CD14-positive monocyte (primary cell): ENCODE results near the gene NAP1L4. TPM values are rescaled to one million over a fixed set of nuclear protein-coding genes. Genes with fewer than 3 reads are reported as not detected.
A peak's percentile ranks its signal among the peaks of the same experiment; 100 is the strongest.

Source experiments
- DNase-seq, 3 donors: peaks; one replicate each; pipeline ENCODE4 v3.0.0-alpha.2; 2011 to 2022
- H2AFZ ChIP-seq: 2 replicates; pipeline ENCODE4 v1.6.0; 2012; ENCODE audit warnings: mild to moderate bottlenecking, low read depth, low read length, inconsistent platforms; ENCODE audit not compliant: insufficient read depth, poor library complexity, severe bottlenecking
- H3K27ac ChIP-seq, 2 donors: 1 replicate in 1 of 2; 2 replicates in 1 of 2; pipeline ENCODE4 v1.5.1; 2012 to 2013; ENCODE audit warnings: low read length in 2 of 2, control low read depth in 1 of 2, inconsistent platforms in 1 of 2, low read depth in 1 of 2, mild to moderate bottlenecking in 1 of 2
- H3K27me3 ChIP-seq, 2 donors: one replicate each; pipeline versions ENCODE4 v1.6.0 to v1.6.1; 2011 to 2013; ENCODE audit warnings: low read length in 2 of 2; ENCODE audit not compliant: control insufficient read depth in 2 of 2, insufficient read depth in 2 of 2
- H3K36me3 ChIP-seq, 2 donors: replicated peaks in 1 of 2; 1 replicate in 1 of 2; 2 replicates in 1 of 2; pipeline versions ENCODE4 v1.5.1 to v1.6.1; 2012 to 2013; ENCODE audit warnings: low read length in 2 of 2, control low read depth in 1 of 2, inconsistent platforms in 1 of 2, mild to moderate bottlenecking in 1 of 2; ENCODE audit not compliant: insufficient read depth in 2 of 2, control insufficient read depth in 1 of 2
- H3K4me1 ChIP-seq, 2 donors: 1 replicate in 1 of 2; 2 replicates in 1 of 2; pipeline versions ENCODE4 v1.5.1 to v1.6.1; 2012 to 2013; ENCODE audit warnings: low read length in 2 of 2, control low read depth in 1 of 2, inconsistent platforms in 1 of 2, mild to moderate bottlenecking in 1 of 2, moderate library complexity in 1 of 2; ENCODE audit not compliant: insufficient read depth in 2 of 2, control insufficient read depth in 1 of 2
- H3K4me2 ChIP-seq: replicated peaks from 2 replicates; pipeline ENCODE3; 2012; ENCODE audit warnings: low read length, moderate library complexity, mild to moderate bottlenecking; ENCODE audit not compliant: poor library complexity, severe bottlenecking; ENCODE audit errors: extremely low read depth
- H3K4me3 ChIP-seq, 3 experiments: fragments of 200-600 bp in 1 of 3; sonication (generic) in 1 of 3; replicated peaks in 1 of 3; 1 replicate in 2 of 3; 2 replicates in 1 of 3; pipeline ENCODE4 v1.5.1; 2011 to 2013; ENCODE audit warnings: low read length in 3 of 3, mild to moderate bottlenecking in 3 of 3, control low read depth in 2 of 3, low read depth in 2 of 3, inconsistent platforms in 1 of 3, moderate library complexity in 1 of 3
- H3K79me2 ChIP-seq: 2 replicates; pipeline ENCODE4 v1.6.0; 2012; ENCODE audit warnings: mild to moderate bottlenecking, control low read depth, inconsistent platforms, low read length, moderate library complexity; ENCODE audit not compliant: insufficient read depth
- H3K9ac ChIP-seq: 2 replicates; pipeline ENCODE4 v1.6.0; 2017; ENCODE audit warnings: low read length, mild to moderate bottlenecking; ENCODE audit not compliant: insufficient read depth, poor library complexity, severe bottlenecking
- H3K9me3 ChIP-seq, 2 donors: replicated peaks in 1 of 2; 1 replicate in 1 of 2; 2 replicates in 1 of 2; pipeline versions ENCODE4 v1.5.1 to v1.6.1; 2012 to 2013; ENCODE audit warnings: low read length in 2 of 2, control low read depth in 1 of 2; ENCODE audit not compliant: control insufficient read depth in 1 of 2, insufficient read depth in 1 of 2
- H4K20me1 ChIP-seq: 2 replicates; pipeline ENCODE4 v1.6.0; 2012; ENCODE audit warnings: mild to moderate bottlenecking, low read length, control low read depth, moderate library complexity; ENCODE audit not compliant: insufficient read depth
- H3K27ac Mint-ChIP-seq, 7 donors: one replicate each; pipeline ENCODE4 v1.8.0; 2020; ENCODE audit warnings: mild to moderate bottlenecking in 7 of 7, mixed read lengths in 7 of 7, moderate library complexity in 6 of 7, inconsistent platforms in 2 of 7
- H3K27me3 Mint-ChIP-seq, 3 donors: one replicate each; pipeline ENCODE4 v1.8.0; 2021 to 2022; ENCODE audit warnings: low read depth in 3 of 3, mild to moderate bottlenecking in 3 of 3, mixed read lengths in 3 of 3, moderate library complexity in 3 of 3, inconsistent platforms in 1 of 3
- H3K36me3 Mint-ChIP-seq, 2 donors: one replicate each; pipeline ENCODE4 v1.8.0; 2020; ENCODE audit warnings: mixed read lengths in 2 of 2, inconsistent platforms in 1 of 2, mild to moderate bottlenecking in 1 of 2
- H3K4me1 Mint-ChIP-seq: one replicate; pipeline ENCODE4 v1.8.0; 2020; ENCODE audit warnings: mild to moderate bottlenecking, mixed read lengths
- H3K4me3 Mint-ChIP-seq, 2 donors: one replicate each; pipeline ENCODE4 v1.8.0; 2020; ENCODE audit warnings: mild to moderate bottlenecking in 2 of 2, mixed read lengths in 2 of 2, moderate library complexity in 1 of 2
- H3K9me3 Mint-ChIP-seq, 7 donors: one replicate each; pipeline ENCODE4 v1.8.0; 2020 to 2022; ENCODE audit warnings: mixed read lengths in 7 of 7, mild to moderate bottlenecking in 6 of 7, moderate library complexity in 6 of 7, inconsistent platforms in 2 of 7
- WGBS: methylation state at CpG from one replicate; pipeline ENCODE4 v1.1.5; 2013; ENCODE audit warnings: missing lambda C conversion rate; ENCODE audit not compliant: insufficient coverage; 5-methylcytosine and 5-hydroxymethylcytosine counted together
- intact Hi-C, 2 donors: fragments of 100-400 bp; cut with micrococcal nuclease; formaldehyde crosslinking; loops; one replicate each; pipeline versions ENCODE4 v1.15.0 to v1.15.1; 2023
- polyA plus RNA-seq, 3 donors: library from polyadenylated mRNA; depleted of rRNA in 1 of 3; unstranded in 2 of 3; stranded (reverse) in 1 of 3; fragments of 300-500 nt in 2 of 3; fragments of >200 nt in 1 of 3; fragmentation: Illumina TruSeq in 2 of 3; gene quantifications; 1 replicate in 2 of 3; 2 replicates in 1 of 3; pipeline ENCODE4 v1.2.3, GENCODE V29; 2012 to 2021
- TF ChIP-seq, protein P1 (sequence below): fragments of 200-600 bp; IDR thresholded peaks from one replicate; pipeline ENCODE4 v1.8.0; 2022; ENCODE audit warnings: antibody characterized with exemption, mild to moderate bottlenecking

The NAP1L4 gene
- polyA plus RNA-seq, 3 donors, result 42.1 to 44.9 (median 44.9) TPM

GRCh38 chr11:2945757-2946287, 46.3 kb downstream of the NAP1L4 start:
- 91% methylated on average over 3 of the region's 8 CpGs for whole genome bisulfite sequencing
- H3K4me1 Mint-ChIP-seq, result peaks cover 30% of the 10 kb centered on the region
- peak overlapping the region; percentile 62 to 94 (median 89) for H3K27ac Mint-ChIP-seq
- no peaks in the 10 kb centered on the region for H3K27me3 ChIP-seq
- H3K36me3 Mint-ChIP-seq, result peaks cover 54 to 55% of the 10 kb centered on the region in 2 donors
- no peaks in the 10 kb centered on the region for H3K9me3 ChIP-seq
- H3K27ac ChIP-seq, result peak overlapping the region; percentile 35 to 76
- no peaks in the 10 kb centered on the region for H3K9me3 Mint-ChIP-seq
- no peak for DNase-seq
- H3K79me2 ChIP-seq, result no peaks in the 10 kb centered on the region
- H3K4me3 ChIP-seq, result peak overlapping the region in 1 of 3 experiments; percentile 65
- H3K9ac ChIP-seq, result peak overlapping the region; percentile 13
- H3K4me2 ChIP-seq, result peak overlapping the region; percentile 72
- H3K27me3 Mint-ChIP-seq, result no peaks in the 10 kb centered on the region
- intact Hi-C loops, result no loop called here
- peaks cover 39 to 40% of the 10 kb centered on the region in 2 donors for H3K36me3 ChIP-seq
- peaks cover 8% of the 10 kb centered on the region for H4K20me1 ChIP-seq
- peak overlapping the region; percentile 31 for H2AFZ ChIP-seq
- peaks cover 20 to 28% of the 10 kb centered on the region in 2 donors for H3K4me1 ChIP-seq
- H3K4me3 Mint-ChIP-seq, result peak overlapping the region; percentile 58 to 80
- TF ChIP-seq, protein P1, sequence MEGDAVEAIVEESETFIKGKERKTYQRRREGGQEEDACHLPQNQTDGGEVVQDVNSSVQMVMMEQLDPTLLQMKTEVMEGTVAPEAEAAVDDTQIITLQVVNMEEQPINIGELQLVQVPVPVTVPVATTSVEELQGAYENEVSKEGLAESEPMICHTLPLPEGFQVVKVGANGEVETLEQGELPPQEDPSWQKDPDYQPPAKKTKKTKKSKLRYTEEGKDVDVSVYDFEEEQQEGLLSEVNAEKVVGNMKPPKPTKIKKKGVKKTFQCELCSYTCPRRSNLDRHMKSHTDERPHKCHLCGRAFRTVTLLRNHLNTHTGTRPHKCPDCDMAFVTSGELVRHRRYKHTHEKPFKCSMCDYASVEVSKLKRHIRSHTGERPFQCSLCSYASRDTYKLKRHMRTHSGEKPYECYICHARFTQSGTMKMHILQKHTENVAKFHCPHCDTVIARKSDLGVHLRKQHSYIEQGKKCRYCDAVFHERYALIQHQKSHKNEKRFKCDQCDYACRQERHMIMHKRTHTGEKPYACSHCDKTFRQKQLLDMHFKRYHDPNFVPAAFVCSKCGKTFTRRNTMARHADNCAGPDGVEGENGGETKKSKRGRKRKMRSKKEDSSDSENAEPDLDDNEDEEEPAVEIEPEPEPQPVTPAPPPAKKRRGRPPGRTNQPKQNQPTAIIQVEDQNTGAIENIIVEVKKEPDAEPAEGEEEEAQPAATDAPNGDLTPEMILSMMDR, result no peak

DNA sequence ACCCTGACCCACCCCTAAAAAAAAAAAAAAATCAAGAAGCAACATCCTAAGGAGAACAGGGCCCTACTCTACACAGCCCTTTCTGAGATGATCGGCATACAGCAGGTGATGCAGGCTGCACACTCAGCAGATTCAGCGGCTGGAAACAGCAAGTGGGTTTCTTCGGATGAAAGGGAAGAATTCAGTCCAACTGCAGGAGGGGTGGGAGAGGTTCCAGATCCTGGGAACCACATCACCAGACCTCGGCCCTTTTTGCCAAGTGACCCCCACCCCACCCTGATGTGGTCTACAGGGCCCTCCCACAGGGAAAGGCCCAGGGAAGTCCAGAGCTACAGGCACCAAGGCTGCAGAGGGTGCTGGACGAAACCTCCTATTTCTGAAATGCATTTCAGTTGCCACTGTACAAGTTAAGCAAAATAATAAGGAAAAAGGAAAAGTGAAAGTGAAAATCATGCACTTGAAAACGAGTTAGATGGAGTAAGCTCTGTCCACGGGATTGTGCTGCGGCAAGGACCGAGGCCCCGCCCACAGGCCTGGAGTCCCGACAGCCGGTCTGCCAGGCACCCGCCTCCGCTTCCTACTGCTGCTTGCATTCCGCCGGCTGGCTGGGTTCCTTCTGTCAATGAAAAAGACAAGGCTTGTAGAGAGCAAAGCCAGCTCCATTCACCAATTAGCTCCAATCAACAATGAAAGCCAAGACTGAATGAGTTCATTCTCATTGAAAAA, 46.9 kb downstream of the NAP1L4 start:
- H2AFZ ChIP-seq, result peak overlapping the region; percentile 31
- peak overlapping the region; percentile 58 to 80 for H3K4me3 Mint-ChIP-seq
- peaks cover 35% of the 10 kb centered on the region for H3K4me1 Mint-ChIP-seq
- TF ChIP-seq, protein P1, result no peak
- H3K4me1 ChIP-seq, result peaks cover 27 to 34% of the 10 kb centered on the region in 2 donors
- intact Hi-C loops, result no loop called here
- H3K9me3 Mint-ChIP-seq, result no peaks in the 10 kb centered on the region
- no peaks in the 10 kb centered on the region for H3K79me2 ChIP-seq
- H3K36me3 ChIP-seq, result peaks cover 33 to 34% of the 10 kb centered on the region in 2 donors
- WGBS, result 2% methylated on average over 12 of the region's 16 CpGs
- peak overlapping the region in 2 of 3 experiments; percentile 10 to 65 for H3K4me3 ChIP-seq
- DNase-seq, result peak; percentile 83 to 87 (median 84)
- H3K27ac ChIP-seq, result peak overlapping the region; percentile 50 to 76
- H3K9me3 ChIP-seq, result no peaks in the 10 kb centered on the region
- H3K4me2 ChIP-seq, result peak overlapping the region; percentile 72
- H4K20me1 ChIP-seq, result peaks cover 8% of the 10 kb centered on the region
- peak overlapping the region; percentile 41 for H3K9ac ChIP-seq
- peak overlapping the region; percentile 75 to 94 (median 89) for H3K27ac Mint-ChIP-seq
- H3K36me3 Mint-ChIP-seq, result peaks cover 49% of the 10 kb centered on the region in 2 donors
- H3K27me3 ChIP-seq, result no peaks in the 10 kb centered on the region
- no peaks in the 10 kb centered on the region for H3K27me3 Mint-ChIP-seq
